ENCODE data around the gene NUDT16L1.

GRCh38 chr16:4693296-4693955, at the start of gene NUDT16L1:
- no peak for TF ChIP-seq HOXA7 (CRISPR knock-in tag; IDR thresholded peaks at IDR 0.05)
- peak; percentile 69 for TF ChIP-seq POLR2AphosphoS5 (IDR thresholded peaks at IDR 0.05; ENCODE audit: low read depth, low read length)
- no peak for TF ChIP-seq ZNF326 (CRISPR knock-in tag; IDR thresholded peaks at IDR 0.05; ENCODE audit: borderline replicate concordance)

Data from HepG2 (cell line).